HG03432 (cell line): ENCODE results near the gene DTNB.

Experiments used
- ATAC-seq: cut with Tn5 transposase; IDR thresholded peaks from one replicate; pipeline ENCODE4 v1.9.1; 2021; ENCODE audit warnings: mild to moderate bottlenecking, moderate library complexity; ENCODE audit not compliant: unreplicated experiment

DTNB gene

GRCh38 chr2:25355270-25355669, 318.1 kb downstream of the DTNB start:
- no peak for ATAC-seq

- no peak for ATAC-seq
Measured at GRCh38 chr2:25354116-25354515, 319.3 kb downstream of the DTNB start.

- no peak for ATAC-seq
Measured at GRCh38 chr2:25349397-25349796, 324.0 kb downstream of the DTNB start.

- ATAC-seq: no peak
Measured at GRCh38 chr2:25347846-25348245, 325.5 kb downstream of the DTNB start.

GRCh38 chr2:25347205-25347815, 326.1 kb downstream of the DTNB start:
- ATAC-seq: no peak

GRCh38 chr2:25343187-25343825, 330.1 kb downstream of the DTNB start:
- no peak for ATAC-seq

GRCh38 chr2:25342372-25343186, 330.8 kb downstream of the DTNB start:
- ATAC-seq: peak; percentile 82

- ATAC-seq: peak; percentile 31
Measured at GRCh38 chr2:25341753-25342371, 331.5 kb downstream of the DTNB start, which contains the start of gene DNMT3A. Gene DNMT3A, minus strand, starts transcription at chr2:25341925. Its CDS starts 27,941 bp downstream, at chr2:25313984.

GRCh38 chr2:25341011-25341727, 332.2 kb downstream of the DTNB start:
- peak; percentile 31 for ATAC-seq

- ATAC-seq: no peak
Measured at GRCh38 chr2:25340181-25340921, 333.0 kb downstream of the DTNB start.

- no peak for ATAC-seq
Measured at GRCh38 chr2:25339791-25340180, 333.6 kb downstream of the DTNB start.

GRCh38 chr2:25339211-25339674, 334.1 kb downstream of the DTNB start:
- no peak for ATAC-seq

- ATAC-seq: no peak
Measured at GRCh38 chr2:25338401-25338800, 335.0 kb downstream of the DTNB start.

- no peak for ATAC-seq
Measured at GRCh38 chr2:25337891-25338290, 335.5 kb downstream of the DTNB start.

- no peak for ATAC-seq
Measured at GRCh38 chr2:25337276-25337675, 336.1 kb downstream of the DTNB start.

- no peak for ATAC-seq
Measured at GRCh38 chr2:25336383-25336841, 337.0 kb downstream of the DTNB start.

- no peak for ATAC-seq
Measured at GRCh38 chr2:25335971-25336370, 337.4 kb downstream of the DTNB start.

GRCh38 chr2:25335204-25335603, 338.2 kb downstream of the DTNB start:
- no peak for ATAC-seq

GRCh38 chr2:25334482-25334881, 338.9 kb downstream of the DTNB start:
- ATAC-seq: no peak

GRCh38 chr2:25333981-25334380, 339.4 kb downstream of the DTNB start:
- ATAC-seq: no peak
